Esophagus muscularis mucosa (tissue), 4 donors: ENCODE measurements around the gene DNAJC15. TPM values are rescaled to one million over a fixed set of nuclear protein-coding genes. Genes with fewer than 3 reads are reported as not detected.
"Not testable (repeated sequence)": the region's sequence is repeated elsewhere in the genome, so short reads cannot be mapped to it uniquely, and the experiment has no call there.

Experiments
- DNase-seq: peaks from one replicate; pipeline ENCODE4 v3.0.0-alpha.2; 2017; ENCODE audit errors: extremely low spot score
- H3K27ac ChIP-seq, 4 donors: fragments of 200-600 bp; sonication (generic); replicated peaks in 1 of 4; 1 replicate in 3 of 4; 2 replicates in 1 of 4; pipeline ENCODE4 v1.5.1; 2016 to 2019; ENCODE audit warnings: mild to moderate bottlenecking in 1 of 4
- H3K27me3 ChIP-seq, 4 donors: fragments of 200-600 bp; sonication (generic); one replicate each; pipeline versions ENCODE4 v1.5.1 to v1.6.0; 2016 to 2019
- H3K36me3 ChIP-seq, 4 donors: fragments of 200-600 bp; sonication (generic); one replicate each; pipeline ENCODE4 v1.5.1; 2016 to 2019
- H3K4me1 ChIP-seq, 4 donors: fragments of 200-600 bp; sonication (generic); one replicate each; pipeline ENCODE4 v1.5.1; 2016 to 2019
- H3K4me3 ChIP-seq, 4 donors: fragments of 200-600 bp; sonication (generic); 1 replicate in 2 of 4; 2 replicates in 2 of 4; pipeline ENCODE4 v1.5.1; 2016 to 2019; ENCODE audit warnings: mild to moderate bottlenecking in 4 of 4, moderate library complexity in 1 of 4
- H3K9me3 ChIP-seq, 4 donors: fragments of 200-600 bp; sonication (generic); 1 replicate in 3 of 4; 2 replicates in 1 of 4; pipeline ENCODE4 v1.5.1; 2016 to 2019
- EP300 ChIP-seq: sonication (generic); formaldehyde crosslinking; IDR thresholded peaks from one replicate; pipeline ENCODE4 v1.6.1; 2017; ENCODE audit warnings: antibody characterized with exemption
- POLR2A ChIP-seq: fragments of 450-650 bp; IDR thresholded peaks from one replicate; pipeline ENCODE4 v1.6.1; 2017; ENCODE audit warnings: antibody characterized with exemption, moderate library complexity, mild to moderate bottlenecking, low read depth
- POLR2AphosphoS5 ChIP-seq, 2 donors: sonication (generic); formaldehyde crosslinking; IDR thresholded peaks; one replicate each; pipeline ENCODE4 v1.6.1; 2017; ENCODE audit warnings: antibody characterized with exemption in 2 of 2
- WGBS: methylation state at CpG from one replicate; pipeline ENCODE4 v1.1.5; 2018; 5-methylcytosine and 5-hydroxymethylcytosine counted together
- intact Hi-C: fragments of 100-400 bp; cut with DNase I; formaldehyde crosslinking; loops from one replicate; pipeline ENCODE4 v1.15.1; 2023
- total RNA-seq, 4 donors: library from RNA; depleted of rRNA; stranded (reverse); fragments of >200 nt; gene quantifications; one replicate each; pipeline versions ENCODE4 v1.1.0 to v1.2.1, GENCODE V29; 2016
- TF ChIP-seq, protein P1 (sequence below), 3 experiments: fragments of 200-600 bp in 2 of 3; fragments of 450-650 bp in 1 of 3; sonication (generic) in 2 of 3; IDR thresholded peaks; one replicate each; pipeline ENCODE4 v1.5.1; 2017 to 2019; ENCODE audit warnings: antibody characterized with exemption in 3 of 3, mild to moderate bottlenecking in 2 of 3, moderate library complexity in 1 of 3

Gene DNAJC15
- total RNA-seq, 4 donors from 2014 or later = 13.3 to 19.8 (median 13.6) TPM

DNA sequence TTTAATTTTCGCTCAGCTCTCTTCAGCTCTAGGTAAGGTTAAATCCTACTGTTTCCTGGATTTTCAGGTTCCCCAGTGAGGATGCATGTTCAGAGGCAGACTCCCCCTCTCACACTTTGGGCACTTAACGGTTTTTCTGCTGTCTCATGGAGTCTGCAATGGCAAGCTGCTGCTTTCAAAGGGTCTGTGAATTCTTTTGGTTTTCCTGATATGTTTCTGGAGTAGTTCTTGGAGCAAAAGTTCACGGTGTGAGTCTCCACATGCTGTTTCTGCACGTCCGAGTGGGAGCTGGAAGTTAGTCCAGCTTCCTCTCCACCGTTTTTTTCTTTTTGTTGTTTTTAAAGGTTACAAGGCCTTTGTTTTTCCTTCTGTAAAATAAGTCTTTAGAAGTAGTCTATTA, 35.4 kb downstream of the DNAJC15 start:
- no peak overlapping the region for H3K4me3 ChIP-seq
- 86% methylated on average over 6 of the region's 6 CpGs for WGBS
- intact Hi-C loops = no loop called here
- no peak for TF ChIP-seq EP300
- TF ChIP-seq POLR2A = no peak
- TF ChIP-seq, protein P1, sequence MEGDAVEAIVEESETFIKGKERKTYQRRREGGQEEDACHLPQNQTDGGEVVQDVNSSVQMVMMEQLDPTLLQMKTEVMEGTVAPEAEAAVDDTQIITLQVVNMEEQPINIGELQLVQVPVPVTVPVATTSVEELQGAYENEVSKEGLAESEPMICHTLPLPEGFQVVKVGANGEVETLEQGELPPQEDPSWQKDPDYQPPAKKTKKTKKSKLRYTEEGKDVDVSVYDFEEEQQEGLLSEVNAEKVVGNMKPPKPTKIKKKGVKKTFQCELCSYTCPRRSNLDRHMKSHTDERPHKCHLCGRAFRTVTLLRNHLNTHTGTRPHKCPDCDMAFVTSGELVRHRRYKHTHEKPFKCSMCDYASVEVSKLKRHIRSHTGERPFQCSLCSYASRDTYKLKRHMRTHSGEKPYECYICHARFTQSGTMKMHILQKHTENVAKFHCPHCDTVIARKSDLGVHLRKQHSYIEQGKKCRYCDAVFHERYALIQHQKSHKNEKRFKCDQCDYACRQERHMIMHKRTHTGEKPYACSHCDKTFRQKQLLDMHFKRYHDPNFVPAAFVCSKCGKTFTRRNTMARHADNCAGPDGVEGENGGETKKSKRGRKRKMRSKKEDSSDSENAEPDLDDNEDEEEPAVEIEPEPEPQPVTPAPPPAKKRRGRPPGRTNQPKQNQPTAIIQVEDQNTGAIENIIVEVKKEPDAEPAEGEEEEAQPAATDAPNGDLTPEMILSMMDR (IDR thresholded peaks at IDR 0.05) = no peak
- no peak for TF ChIP-seq POLR2AphosphoS5 (IDR thresholded peaks at IDR 0.05)
- no peak for DNase-seq
- no peaks in the 10 kb centered on the region for H3K27me3 ChIP-seq
- peaks cover 35 to 45% (median 39%) of the 10 kb centered on the region in 4 donors for H3K4me1 ChIP-seq
- H3K9me3 ChIP-seq = no peaks in the 10 kb centered on the region
- H3K27ac ChIP-seq = no peak overlapping the region
- no peaks in the 10 kb centered on the region for H3K36me3 ChIP-seq

DNA sequence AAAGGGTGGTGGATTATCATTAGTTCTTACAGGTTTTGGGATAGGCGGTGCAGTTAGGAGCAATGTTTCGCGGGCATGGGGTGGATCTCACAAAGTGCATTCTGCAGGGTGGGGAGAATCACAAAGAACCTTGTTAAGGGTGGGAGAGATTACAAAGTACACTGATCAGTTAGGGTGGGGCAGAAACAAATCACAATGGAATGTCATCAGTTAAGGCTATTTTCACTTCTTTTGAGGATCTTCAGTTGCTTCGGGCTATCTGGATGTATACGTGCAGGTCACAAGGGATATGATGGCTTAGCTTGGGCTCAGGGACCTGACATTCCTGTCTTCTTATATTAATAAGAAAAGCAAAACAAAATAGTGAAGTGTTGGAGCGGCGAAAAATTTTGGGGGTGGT, 36.4 kb downstream of the DNAJC15 start:
- H3K4me3 ChIP-seq, H3K27ac ChIP-seq, H3K27me3 ChIP-seq, DNase-seq, intact Hi-C loops, H3K36me3 ChIP-seq, H3K9me3 ChIP-seq: not testable (repeated sequence)
- 98% methylated on average over 7 of the region's 7 CpGs for WGBS
- peaks cover 28 to 36% (median 31%) of the 10 kb centered on the region in 4 donors for H3K4me1 ChIP-seq

DNA sequence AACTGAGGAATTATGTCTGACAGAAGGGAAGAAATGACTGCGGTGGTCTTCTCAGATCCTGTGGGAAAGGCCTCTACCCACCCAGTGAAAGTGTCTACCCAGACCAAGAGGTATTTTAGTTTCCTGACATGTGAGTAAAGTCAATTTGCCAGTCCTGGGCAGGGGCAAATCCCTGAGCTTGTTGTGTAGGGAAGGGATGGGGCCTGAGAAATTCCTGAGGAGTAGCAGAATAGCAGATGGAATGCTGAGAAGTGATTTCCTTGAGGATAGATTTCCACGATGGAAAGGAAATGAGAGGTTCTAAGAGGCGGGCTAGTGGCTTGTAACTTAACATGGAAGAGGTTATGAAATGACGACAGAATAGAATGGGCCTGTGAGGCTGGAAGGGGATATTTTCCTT, 37.4 kb downstream of the DNAJC15 start:
- H3K27ac ChIP-seq, H3K27me3 ChIP-seq, intact Hi-C loops, H3K9me3 ChIP-seq, H3K4me3 ChIP-seq, DNase-seq, H3K36me3 ChIP-seq: not testable (repeated sequence)
- H3K4me1 ChIP-seq = peaks cover 20 to 30% (median 27%) of the 10 kb centered on the region in 4 donors
- WGBS = 95% methylated on average over 4 of the region's 4 CpGs

DNA sequence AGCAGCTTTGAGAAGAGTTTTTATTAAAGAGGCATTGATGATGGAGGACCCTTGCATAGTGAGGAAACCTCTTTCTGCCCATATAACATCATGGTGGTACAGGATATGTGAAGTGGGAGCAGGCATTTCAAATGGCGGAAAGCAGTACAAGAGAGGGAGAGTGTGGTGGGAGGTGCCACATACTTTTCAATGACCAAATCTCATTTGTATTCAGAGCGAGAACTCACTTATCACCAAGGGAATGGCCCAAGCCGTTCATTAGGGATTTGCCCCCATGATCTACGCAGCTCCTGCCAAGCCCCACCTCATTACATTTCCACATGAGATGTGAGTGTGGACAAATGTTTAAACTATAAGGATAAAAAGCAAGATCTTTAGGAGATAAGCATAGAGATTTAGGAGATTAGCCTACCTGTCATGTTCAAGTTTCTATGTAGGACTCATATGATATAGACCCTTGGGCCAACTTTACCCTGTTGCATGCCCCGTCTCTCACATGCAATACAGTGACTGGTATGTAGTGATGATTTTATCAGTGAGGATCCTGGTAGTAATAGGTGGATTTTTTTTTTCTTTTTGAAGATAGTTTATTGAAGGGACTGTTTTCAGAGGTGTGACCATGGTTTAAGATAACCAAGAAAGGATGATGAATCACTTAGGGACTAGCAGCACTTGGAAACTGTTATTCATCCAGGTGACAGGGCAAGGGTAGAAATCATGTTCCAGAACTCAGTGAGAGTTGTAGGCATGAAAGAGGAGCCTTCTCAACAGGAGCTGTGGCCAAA, 38.3 kb downstream of the DNAJC15 start:
- H3K9me3 ChIP-seq = no peaks in the 10 kb centered on the region
- no peaks in the 10 kb centered on the region for H3K27me3 ChIP-seq
- peaks cover 0 to 7% (median 1%) of the 10 kb centered on the region in 4 donors for H3K36me3 ChIP-seq
- no peak overlapping the region for H3K27ac ChIP-seq
- no peak overlapping the region for H3K4me3 ChIP-seq
- intact Hi-C loops = no loop called here
- 88% methylated on average over 5 of the region's 5 CpGs for WGBS
- DNase-seq = no peak
- TF ChIP-seq, protein P1 (IDR thresholded peaks at IDR 0.05) = no peak
- TF ChIP-seq EP300 (no peak), POLR2A (no peak), POLR2AphosphoS5 (IDR thresholded peaks at IDR 0.05) (no peak)
- H3K4me1 ChIP-seq = peaks cover 13 to 22% (median 18%) of the 10 kb centered on the region in 4 donors

DNA sequence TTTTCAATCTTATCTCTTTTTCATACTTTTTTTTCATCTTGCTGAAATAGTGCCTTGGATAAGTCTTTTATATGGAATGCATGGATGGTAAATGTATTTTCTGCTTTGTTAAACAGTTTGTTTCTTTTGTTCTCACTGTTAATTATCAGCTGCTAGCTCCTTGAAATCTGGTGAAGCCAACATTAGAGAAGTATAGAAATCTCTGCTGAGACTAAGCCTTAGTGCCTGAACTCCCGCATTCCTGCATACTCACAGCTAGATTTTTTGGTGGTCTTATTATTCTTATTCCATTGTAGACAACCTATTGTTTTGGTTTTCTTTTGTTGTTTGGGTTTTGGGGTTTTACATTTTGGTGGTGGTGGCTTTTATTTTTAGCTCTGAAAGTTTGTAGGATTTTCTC, 48.4 kb downstream of the DNAJC15 start:
- intact Hi-C loops = loop anchor here (10.0 kb wide), 1 partner anchor 107 kb away; no protein-coding TSS in a partner anchor
- DNase-seq = no peak
- Histone ChIP-seq H3K4me1 (peaks cover 0 to 23% (median 9%) of the 10 kb centered on the region in 4 donors), H3K9me3 (no peaks in the 10 kb centered on the region), H3K36me3 (peaks cover 0 to 13% (median 4%) of the 10 kb centered on the region in 4 donors), H3K27me3 (no peaks in the 10 kb centered on the region), H3K4me3 (no peak overlapping the region), H3K27ac (no peak overlapping the region)
- 94% methylated on average over 1 of the region's 1 CpG for WGBS
- TF ChIP-seq POLR2A (no peak), EP300 (no peak), POLR2AphosphoS5 (IDR thresholded peaks at IDR 0.05) (no peak)
- TF ChIP-seq, protein P1 (IDR thresholded peaks at IDR 0.05) = no peak

DNA sequence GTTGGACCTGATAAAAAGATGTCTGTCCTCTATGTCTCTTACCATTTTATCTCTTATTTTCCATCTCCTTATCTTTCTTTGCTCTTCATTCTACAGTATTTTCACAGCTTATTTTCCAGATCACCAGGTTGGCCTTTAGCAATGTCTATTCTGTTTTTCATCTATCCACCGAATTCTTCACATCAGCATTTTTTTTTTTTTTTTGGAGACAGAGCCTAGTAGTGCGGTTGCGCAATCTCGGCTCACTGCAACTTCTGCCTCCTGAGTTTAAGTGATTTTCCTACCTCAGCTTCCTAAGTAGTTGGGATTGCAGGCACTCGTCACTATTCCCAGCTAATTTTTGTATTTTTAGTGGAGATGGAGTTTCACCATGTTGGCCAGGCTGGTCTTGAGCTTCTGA, 49.0 kb downstream of the DNAJC15 start:
- peaks cover 2 to 29% (median 14%) of the 10 kb centered on the region in 4 donors for H3K4me1 ChIP-seq
- no peaks in the 10 kb centered on the region for H3K27me3 ChIP-seq
- DNase-seq = no peak
- H3K9me3 ChIP-seq = no peaks in the 10 kb centered on the region
- no peak for TF ChIP-seq POLR2A
- TF ChIP-seq POLR2AphosphoS5 (IDR thresholded peaks at IDR 0.05) = no peak
- TF ChIP-seq, protein P1 (IDR thresholded peaks at IDR 0.05) = no peak
- no peak for TF ChIP-seq EP300
- H3K4me3 ChIP-seq = no peak overlapping the region
- WGBS = 82% methylated on average over 5 of the region's 5 CpGs
- no peak overlapping the region for H3K27ac ChIP-seq
- intact Hi-C loops = loop anchor here (10.0 kb wide), 1 partner anchor 108 kb away; no protein-coding TSS in a partner anchor
- peaks cover 0 to 13% (median 4%) of the 10 kb centered on the region in 4 donors for H3K36me3 ChIP-seq
